Measurements from ENCODE around the gene LIPT2.

LIPT2 gene

DNA sequence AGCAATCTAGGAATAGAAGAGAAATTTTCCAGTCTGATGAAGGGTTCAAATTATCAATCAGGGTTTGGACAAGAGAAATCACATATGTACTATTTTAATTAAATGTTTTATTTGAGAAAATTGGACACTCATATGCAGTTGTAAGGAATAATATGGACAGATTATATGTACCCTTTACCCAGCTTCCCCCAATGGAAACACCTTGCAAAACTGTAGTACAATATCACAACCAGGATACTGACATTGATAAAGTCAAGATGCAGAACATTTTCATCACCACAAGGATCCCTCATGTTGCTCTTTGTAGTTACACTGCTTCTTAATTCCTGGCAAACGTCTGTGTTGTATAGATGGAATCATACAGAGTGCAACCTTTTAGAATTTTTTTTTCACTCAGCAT is 1.4 kb upstream of the LIPT2 start:
- DNase-seq: no peak

DNA sequence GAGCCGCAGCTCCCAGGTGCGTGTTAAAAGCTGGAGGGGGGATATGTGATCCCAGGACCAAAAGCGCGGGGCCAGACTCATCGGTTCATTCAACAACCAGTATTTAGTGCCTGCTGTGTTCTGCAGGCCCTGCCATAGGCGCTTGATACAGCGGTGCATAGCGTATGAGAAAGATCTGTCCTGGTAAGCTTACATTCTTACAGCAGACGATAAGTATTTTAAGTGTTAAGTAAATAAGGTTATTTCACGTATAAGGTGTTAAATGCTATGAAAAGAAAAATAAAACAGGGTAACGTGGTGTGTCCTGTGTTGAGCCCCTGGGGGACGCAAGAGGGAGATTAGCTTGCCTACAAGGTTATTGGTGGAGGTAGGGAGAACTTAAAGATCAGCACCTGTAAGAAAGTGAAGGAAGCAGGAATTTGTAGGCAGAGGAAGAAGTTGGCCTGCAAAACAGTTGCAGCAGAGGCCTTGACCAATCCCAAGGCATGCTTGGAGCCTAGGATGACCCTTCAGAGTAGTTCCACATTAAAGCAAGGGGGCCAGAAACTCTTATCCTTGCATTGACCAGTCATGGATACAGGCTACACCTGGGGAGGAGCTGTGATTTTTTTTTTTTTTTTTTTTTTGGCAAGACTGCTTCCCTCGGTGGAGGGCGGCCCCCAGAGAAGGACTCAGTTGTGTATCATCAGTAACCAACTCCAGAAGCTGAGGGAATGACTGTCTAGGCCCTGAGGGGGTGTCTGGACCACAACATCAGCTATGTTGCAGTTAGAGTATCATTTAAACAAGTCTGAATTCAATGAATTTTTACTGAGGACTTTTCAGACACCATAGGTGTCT is 487 bp upstream of the LIPT2 start:
- DNase-seq: no peak

DNA sequence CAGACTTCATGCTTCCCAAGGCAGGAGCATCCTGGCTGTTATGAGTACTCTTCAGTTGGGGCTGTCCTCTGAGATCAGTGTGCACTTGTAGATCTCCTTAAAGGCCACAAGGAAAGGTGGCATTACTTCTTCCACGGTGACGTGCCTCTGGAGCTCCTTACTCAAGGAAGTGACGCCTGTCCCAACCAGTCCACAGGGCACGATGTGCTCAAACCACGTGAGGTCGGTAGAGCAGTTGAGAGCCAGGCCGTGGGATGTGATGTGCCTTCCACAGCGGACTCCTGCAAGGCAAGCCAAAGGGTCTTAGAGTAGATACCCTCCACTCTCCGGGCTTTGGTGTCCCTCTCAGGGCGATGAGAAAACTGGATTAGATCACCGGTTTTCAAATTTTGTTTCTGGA is 1.4 kb downstream of the LIPT2 start:
- no peak for DNase-seq

DNA sequence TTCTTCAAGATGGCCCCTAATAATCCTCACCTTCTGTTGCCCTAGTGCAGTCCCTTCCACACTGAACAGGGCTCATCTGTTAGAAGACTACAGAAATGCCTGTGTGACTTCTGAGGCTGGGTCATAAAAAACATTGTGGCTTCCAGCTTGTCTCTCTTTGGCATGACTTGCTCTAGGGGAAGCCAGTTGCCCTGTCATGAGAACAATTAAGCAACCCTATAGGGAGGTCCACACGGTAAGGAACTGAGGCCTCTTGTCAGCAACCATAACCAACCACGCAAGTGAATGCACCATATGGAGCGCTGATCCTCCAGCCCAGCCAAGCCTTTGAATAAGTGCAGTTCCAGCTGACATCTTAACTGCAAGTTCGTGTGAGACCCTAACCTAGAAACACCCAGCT is 2.6 kb downstream of the LIPT2 start:
- no peak for DNase-seq

DNA sequence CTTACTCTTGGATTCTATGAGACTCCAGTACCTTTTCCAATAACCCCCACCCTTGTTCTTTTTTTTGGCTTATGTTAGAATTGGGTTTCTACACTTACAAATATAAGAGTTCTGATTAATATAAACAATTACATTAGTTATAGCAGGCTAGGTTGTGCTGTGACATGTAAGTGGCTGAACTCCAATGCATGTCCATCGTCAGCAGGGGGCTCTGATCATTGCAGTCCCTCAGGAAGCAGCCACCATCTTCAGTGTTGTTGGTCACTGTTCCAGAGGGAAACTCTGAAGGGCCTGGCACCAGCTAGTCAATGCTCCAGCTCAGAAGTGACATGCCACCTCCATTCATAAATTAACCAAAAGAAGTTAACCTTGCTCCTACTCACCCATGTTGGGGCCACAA is 5.6 kb downstream of the LIPT2 start:
- DNase-seq: no peak

DNA sequence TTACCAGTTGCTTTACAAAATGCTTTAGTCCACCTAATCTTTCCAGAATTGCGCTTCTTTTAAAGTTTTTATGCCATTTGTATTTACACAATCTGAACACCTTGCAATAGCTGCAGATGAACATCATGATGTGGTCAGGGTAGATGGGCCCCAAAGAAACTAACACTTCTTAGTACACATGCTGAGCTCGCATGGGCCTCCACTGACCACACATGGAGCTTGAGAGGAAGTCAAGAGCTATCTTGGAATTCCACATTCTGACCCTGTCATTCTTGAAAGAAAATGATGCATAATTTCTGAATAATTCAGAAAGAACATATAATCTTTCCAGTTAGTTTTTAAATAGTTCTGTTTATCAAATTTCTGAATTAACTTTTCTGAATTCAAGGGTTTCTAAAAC is 7.7 kb downstream of the LIPT2 start:
- no peak for DNase-seq

DNA sequence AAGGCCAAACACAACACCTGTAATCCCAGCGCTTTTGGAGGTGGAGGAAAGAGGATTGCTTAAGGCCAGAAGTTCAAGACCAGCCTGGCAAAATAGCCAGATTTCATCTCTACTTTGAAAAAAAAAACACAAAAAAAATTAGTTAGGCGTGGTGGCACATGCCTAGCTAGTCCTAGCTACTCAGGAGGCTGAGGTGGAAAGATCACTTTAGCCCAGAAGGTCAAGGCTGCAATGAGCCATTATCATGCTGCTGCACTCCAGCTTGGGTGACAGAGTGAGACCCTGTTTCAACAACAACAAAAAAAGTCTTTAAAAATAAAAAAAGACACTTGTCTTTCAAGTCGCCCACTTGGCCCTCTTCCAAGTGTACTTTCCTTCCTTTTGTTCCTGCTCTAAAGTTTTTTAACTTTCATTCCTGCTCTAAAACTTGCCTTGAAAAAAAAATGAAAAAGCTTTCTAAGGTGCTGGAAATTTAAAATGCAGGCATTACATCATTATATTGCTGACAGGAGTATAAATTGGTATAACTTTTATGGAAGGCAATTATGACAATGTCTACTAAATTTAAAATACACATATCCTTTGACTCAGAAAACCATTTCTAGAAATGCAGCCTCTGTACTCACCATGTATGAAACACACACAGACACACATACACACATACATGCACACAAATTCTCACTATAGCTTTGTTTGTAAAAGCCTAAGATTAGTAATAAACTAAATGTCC is 12.7 kb downstream of the LIPT2 start:
- DNase-seq: no peak

DNA sequence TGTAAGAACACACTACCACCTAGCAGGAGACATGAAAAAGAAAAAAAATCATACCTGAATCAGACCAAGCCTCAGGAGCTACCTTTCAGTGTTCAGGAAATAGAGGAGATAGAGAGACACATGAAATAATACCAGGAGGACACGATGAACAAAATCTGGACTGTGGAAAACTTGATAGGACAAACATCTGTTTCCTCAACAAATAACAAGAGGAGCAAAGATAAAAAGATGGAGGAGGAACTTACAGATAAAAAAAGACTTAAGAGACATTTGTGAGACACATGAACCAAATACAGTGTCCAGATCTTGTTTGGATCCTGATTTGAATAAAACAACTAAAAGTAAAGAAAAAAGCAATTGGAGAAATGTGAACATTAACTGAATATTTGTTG is 13.8 kb downstream of the LIPT2 start:
- no peak for DNase-seq

DNA sequence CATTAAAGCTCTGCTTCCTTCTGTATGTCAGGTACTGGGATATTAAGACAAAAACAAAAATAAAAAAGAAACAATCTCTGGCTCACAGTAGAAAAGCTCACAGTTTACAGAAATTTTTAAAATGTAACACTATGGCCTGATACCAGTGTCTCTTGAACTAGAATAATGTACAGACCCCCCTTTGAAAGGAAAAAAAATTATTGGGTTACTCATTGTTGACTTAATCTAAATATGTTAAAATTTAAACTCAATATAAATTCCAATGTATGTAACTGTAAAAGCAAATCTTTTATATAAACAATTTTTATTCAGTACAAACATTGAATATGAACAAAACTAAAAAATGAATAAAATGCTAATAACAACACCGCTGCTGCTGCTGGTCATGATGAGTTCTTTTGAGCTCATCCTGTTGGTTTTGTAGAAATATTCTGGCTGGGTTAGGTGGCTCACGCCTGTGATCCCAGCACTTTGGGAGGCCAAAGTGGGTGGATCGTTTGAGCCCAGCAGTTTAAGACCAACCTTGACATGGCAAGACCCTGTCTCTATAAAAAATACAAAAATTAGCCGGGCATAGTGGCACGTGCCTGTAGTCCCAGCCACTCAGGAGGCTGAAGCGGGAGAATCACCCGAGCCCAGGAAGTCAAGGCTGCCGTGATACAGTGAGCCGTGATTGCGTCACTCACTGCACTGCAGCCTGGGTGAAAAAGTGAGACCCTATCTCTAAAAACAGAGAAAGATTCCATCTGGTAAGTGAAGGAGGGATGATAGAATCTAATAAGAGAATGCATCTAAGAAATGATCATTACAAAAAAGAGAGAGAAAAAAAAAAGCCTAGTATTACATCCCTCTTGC is 14.4 kb downstream of the LIPT2 start:
- DNase-seq: no peak

DNA sequence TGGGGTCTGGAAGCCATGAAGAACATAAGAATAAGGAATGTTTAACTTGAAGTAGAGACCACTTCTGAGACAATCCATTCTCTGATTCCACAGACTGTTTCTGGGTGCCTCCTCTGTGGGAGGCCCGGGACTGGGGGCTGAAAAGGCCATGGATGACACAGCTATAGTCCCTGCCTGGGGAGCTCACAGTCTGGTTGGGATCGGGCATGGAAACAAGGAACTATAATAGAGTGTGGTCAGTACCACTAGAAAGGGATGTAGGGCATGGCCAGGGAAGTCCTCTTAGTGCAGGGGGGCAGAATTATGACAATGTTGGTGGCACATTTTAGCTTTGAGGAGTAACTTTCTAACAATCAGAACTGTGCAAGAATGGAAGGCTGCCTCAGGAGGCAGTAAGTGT is 17.0 kb downstream of the LIPT2 start:
- DNase-seq: no peak

DNA sequence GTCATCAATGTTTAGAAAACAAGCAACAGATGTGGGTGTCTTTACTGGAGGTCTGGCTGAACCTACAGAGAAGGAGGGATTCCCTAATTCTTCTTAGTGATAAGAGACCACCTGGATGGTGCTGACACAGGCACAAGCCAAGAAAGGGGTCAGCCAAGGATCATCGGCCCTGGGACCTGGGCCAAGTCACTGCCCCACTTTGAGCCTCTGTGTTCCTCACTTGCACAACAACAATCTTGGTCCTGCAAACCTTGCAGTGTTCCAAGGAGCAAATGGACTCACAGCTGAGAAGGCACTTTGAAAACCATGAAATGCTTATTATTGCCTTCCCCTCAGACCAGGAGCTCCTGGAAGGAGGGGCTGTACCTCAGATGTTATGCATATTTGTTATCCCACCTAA is 19.2 kb downstream of the LIPT2 start:
- DNase-seq: no peak

DNA sequence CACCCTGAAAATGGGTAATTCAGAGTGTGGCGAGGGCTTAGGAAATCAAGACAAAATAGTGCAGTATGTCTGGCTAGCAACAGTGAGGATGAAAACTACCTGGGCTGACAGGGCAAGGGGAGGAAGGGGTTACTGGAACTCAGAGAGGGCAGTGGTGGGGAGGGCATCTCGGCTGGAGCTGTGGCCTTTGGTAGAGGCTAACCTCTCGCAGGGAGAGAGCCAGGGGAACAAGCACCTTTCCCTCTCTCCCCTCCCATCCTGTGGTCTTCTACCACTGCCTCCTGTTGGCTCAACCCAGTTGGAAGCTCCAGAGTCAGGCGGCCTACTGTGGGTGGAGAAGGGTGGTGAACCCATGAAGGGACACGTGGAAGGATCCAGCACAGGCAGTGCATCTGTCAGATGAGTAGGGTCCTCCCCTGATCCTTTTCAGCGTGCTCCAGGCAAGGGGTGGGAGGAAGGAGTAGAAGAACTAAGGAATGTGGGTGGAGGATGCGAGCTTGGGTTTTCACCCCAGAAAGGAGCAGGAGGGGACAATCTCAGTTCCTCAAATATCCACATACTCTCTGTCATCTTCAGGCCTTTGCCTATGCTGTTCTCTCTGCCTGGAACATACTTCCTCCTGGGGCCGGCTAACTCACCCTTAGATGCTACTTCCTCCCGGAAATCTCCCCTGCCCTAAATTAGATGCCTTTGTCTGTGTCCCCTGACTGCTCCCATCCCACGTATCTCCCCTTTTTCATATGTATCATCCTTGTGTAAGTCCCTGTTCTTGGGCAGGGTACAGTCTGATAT is 19.9 kb downstream of the LIPT2 start:
- no peak for DNase-seq

DNA sequence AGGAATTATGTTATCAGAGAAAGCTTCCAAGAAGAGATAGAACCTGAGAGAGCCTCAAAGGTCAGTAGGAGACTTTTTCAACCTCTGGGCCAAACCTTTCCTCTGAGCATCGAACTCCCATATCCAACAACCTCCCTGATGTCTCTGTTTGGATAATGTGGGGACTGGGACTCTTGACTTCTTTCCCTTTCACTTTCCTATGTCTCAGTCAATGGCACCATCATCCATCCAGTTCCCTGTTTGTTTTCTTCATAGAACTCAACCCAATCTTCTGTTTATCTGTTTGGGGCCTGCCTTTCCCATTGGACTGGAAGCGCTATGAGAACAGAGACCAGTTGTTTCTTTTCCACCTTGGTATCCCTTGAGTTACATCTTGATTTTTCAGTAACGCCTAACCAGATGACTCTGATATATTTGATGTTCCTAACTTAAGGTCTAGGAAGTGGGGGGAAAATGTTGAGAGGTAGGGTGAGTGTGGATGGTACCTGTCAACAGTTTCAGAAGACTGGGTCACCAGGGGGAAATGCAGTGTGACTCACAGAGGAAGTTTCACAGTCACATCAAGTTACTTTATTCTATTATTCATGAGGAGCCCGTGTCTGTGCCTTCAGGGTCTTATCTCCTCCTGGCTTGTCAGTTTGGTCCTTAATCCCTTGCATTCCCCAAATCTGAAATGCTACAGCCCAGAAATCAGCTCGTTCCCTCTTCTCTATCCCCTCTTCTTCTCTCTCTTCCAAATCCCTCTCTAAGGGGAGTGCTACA is 21.7 kb downstream of the LIPT2 start:
- no peak for DNase-seq

DNA sequence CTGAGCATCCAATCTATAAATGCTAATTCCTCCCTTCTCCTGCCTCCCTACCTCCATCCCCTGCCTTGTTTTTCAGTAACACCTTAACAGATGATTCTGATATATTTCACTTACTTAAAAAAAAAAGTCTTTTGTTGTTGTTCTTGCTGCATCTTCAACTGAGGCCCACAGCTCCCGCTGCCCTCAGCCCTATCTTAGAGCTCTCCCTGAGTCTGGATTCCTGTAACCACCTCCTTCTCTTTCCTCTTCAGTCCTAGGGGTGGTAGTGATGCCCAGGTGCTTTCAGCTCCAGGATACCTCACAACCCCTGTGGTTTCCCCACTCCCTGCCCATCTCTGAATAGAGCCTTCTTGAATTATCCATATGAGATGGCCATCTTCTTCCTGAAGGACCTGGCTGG is 22.5 kb downstream of the LIPT2 start:
- DNase-seq: no peak

DNA sequence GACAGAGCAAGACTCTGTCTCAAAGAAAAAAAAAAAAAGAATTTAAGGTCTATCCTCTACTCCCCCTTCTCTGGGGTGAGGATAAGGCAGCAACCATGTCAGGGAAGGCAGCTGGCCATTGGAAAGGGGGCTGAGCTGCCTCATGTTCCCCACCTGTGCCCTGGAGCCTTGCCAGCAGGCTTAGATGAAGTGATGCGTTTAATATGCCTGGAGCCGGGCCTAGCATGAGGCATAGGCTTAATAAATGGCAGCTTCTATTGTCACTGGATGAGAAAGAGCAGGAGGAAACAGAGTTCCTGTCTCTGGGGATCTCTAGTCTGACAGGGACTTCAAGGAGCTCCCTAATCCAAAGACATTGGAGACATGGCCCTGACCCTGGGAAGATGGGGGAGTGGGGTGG is 23.0 kb downstream of the LIPT2 start:
- no peak for DNase-seq

DNA sequence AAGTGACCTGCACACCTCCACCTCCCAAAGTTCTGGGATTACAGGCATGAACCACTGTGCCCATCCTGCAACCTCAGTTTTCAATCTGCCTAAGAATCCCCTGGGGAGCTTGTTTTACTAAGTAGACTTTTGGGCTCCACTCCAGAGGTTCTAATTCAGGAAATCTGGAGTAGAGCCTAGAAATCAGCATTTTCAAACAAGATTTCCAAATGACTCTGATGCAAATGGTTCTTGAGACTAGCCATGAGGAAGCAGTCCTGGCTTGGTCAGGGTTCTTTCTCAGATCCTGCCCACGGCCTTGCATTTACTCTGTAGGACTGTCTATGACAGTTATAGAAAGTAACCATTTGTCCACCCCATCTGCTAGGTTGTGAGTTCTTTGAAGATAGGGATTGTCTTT is 24.6 kb downstream of the LIPT2 start:
- DNase-seq: no peak

DNA sequence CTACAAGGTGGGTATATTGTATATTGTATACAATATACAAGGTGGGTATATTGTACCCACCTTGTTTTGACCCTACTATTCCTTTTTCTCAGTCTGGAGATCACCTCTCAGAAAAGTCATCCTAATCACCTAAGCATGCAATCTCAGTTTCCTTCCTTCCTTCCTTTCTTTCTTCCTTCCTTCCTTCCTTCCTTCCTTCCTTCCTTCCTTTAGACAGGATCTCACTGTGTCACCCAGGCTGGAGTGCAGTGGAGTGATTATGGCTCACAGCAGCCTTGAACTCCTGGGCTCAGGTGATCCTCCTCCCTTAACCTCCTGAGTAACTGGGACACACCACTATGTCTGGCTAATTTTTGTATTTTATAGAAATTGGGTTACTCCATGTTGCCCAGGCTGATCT is 25.0 kb downstream of the LIPT2 start:
- DNase-seq: no peak

DNA sequence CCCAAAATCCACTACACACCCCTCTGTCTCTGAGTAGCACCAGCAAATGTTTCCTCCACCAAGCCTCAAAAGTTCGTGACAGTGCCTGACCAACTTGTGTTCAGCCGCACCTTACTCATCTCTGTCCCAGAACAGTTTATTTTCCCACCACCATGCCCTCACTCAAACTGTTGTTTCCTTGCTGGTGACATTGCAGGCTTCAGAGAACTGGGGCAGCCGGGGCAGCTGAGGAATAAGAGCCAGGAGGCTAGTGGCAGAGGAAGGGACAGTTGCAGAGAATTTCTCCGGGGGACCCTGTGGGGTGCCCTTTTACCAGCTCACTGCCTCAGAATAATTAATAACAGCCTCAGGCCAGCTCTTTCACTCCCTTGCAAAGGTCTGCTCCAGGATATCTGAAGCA is 25.5 kb downstream of the LIPT2 start:
- DNase-seq: no peak

DNA sequence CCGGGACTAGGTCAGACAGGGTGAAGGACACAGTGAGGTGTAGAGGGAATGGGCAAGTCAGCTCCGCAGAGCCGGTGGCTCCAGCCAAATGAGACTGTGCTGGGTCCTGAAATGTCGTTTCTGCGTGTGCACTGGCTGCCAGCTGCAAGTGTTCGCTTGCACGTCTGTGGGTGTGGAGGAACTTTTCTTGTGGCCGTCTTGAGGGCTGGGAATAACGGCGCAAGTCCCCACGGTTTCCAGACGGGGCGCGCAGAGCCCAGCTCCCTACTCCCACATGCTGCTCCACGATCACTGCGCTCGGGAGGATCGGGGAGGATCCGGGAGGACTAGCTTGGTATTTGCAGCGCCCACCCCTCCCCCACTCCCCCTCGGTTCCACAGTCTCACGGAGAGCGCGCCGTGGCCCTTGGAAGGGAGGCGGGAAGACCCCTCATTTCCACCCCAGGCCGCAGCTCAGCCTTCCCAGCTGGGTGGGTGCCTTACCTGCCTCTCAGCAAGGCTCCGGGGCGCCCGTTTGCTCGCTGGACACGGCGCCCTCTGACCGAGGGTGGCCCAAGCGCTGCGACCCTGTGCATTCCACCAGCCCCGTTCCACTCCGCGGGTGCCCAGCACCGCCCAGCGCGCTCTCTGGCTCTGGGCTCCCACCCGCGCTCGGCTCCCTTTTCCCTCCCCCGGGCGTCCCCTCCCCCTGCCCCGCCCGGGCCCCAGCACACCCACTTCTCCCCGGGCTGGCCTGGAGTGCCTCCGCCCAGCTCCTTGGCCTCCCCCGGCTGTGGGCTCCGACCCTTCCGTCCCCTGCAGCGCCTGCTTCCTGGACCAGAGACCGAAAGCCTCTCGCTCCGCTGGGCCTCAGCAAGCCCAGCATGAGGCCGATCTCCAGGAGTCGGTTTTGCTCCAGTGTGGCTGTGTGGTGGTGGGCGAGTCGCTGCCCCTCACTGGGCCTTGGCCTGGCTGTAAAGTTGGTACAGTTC is 26.3 kb downstream of the LIPT2 start, which contains the start of gene KCNE3:
KCNE3 (minus strand) TSS at position 634 of the 970 bp plus-strand sequence. CDS start 9,986 bp downstream, outside the sequence.
- no peak for DNase-seq

DNA sequence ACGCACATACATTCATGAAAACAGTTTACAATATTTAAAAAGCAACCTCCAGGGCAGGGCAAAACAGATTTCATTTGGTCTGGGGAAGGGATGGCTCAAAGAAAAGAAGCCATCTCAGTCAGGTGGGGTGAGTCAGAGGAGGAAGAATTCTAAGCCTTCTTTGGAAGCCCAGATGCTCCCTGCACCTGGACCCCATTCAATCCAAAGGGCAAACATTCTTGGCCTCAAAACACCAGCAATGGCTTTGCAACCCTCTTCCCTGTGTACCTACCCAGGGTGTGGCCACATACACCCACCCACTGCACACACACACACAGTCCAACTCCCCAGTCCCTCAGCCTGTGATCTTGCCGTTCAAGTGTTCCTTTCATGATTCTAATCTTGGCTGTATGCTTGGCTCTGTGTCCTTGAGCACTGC is 28.2 kb downstream of the LIPT2 start:
- no peak for DNase-seq

DNA sequence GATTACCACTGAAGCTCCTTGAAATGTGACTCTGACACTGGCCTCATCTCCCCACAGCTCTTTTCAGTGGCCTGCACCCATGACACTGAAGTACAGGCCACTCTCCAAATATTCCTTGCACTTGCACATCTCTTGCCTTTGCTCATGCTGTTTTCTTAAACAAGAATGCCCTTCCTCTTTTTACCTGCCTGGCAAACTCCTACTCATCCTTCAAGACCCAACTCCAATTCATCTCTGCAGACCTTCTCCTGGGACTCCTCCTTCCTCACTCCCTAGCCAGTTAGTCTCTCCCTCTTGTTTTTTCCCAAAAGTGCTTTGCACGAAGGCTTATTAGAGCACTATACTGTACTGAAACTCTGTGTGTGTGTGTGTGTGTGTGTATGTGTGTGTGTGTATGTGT is 28.8 kb downstream of the LIPT2 start:
- no peak for DNase-seq

All from cortex of kidney (tissue), 1 donor.